Measurements from ENCODE around the gene TUBAL3. TPM values are rescaled to one million over a fixed set of nuclear protein-coding genes. Genes with fewer than 3 reads are reported as not detected.
A peak's percentile ranks its signal among the peaks of the same experiment; 100 is the strongest.

The TUBAL3 gene
- total RNA-seq, 1 donor from 2014 or later, result not detected

DNA sequence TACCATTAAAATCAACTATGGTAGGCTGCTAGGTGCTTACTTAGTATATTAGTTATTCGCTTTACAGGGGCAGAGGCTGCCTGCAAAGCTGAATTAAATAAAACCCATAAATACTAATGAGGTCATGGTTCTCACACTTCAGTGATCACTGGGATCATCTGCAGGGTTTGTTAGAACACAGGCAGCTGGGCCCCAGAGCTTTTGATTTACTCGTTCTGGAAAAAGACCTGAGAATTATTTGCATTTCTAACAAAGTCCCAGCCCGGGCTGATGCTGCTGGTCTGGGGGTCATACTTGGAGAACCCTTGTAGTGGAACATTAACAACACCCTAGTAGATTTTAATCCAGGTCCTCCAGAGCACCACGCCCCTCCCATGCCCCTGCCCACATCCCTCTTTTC, 31.3 kb downstream of the TUBAL3 start:
- no peak for DNase-seq
- Mint-ChIP-seq H3K4me3 (ENCODE audit: unreplicated experiment) (no peak overlapping the region), H3K36me3 (ENCODE audit: unreplicated experiment) (peaks cover 5% of the 10 kb centered on the region), H3K9me3 (ENCODE audit: unreplicated experiment) (peaks cover 7% of the 10 kb centered on the region), H3K27ac (ENCODE audit: unreplicated experiment) (no peak overlapping the region), H3K4me1 (ENCODE audit: low read depth, unreplicated experiment) (no peaks in the 10 kb centered on the region), H3K27me3 (ENCODE audit: unreplicated experiment) (peaks cover 3% of the 10 kb centered on the region)
- TF ChIP-seq, protein P1, sequence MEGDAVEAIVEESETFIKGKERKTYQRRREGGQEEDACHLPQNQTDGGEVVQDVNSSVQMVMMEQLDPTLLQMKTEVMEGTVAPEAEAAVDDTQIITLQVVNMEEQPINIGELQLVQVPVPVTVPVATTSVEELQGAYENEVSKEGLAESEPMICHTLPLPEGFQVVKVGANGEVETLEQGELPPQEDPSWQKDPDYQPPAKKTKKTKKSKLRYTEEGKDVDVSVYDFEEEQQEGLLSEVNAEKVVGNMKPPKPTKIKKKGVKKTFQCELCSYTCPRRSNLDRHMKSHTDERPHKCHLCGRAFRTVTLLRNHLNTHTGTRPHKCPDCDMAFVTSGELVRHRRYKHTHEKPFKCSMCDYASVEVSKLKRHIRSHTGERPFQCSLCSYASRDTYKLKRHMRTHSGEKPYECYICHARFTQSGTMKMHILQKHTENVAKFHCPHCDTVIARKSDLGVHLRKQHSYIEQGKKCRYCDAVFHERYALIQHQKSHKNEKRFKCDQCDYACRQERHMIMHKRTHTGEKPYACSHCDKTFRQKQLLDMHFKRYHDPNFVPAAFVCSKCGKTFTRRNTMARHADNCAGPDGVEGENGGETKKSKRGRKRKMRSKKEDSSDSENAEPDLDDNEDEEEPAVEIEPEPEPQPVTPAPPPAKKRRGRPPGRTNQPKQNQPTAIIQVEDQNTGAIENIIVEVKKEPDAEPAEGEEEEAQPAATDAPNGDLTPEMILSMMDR (IDR thresholded peaks at IDR 0.05; ENCODE audit: partially characterized antibody, unreplicated experiment), result no peak

DNA sequence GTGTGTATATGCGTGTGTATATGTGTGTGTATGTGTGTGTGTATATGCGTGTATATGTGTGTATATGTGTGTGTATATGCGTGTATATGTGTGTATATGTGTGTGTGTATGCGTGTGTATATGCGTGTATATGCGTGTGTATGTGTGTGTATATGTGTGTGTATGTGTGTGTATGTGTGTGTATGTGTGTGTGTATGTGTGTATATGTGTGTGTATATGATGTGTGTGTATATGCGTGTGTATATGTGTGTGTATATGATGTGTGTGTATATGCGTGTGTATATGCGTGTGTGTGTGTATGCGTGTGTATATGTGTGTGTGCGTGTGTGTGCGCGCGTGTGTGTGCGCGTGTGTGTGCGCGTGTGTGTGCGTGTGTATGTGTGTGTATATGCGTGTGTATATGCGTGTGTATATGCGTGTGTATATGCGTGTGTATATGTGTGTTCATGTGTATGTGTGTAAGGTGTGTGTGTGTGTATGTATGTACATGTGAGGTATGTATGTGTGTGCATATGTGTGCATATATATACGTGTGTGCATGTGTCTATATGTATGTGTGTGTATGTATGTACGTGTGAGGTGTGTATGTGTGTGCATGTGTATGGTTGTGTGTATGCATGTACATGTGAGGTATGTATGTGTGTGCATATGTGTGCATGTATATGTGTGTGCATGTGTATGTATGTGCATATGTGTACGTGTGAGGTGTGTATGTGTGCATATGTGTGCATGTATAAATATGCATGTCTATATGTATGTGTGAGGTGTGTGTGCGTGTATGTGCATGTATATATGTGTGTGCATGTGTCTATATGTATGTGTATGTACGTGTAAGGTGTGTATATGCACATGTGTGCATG, 33.9 kb downstream of the TUBAL3 start:
- no peak for DNase-seq
- H3K4me1 Mint-ChIP-seq (ENCODE audit: low read depth, unreplicated experiment), result no peaks in the 10 kb centered on the region
- peaks cover 7% of the 10 kb centered on the region for H3K9me3 Mint-ChIP-seq (ENCODE audit: unreplicated experiment)
- no peak overlapping the region for H3K27ac Mint-ChIP-seq (ENCODE audit: unreplicated experiment)
- peaks cover 5% of the 10 kb centered on the region for H3K27me3 Mint-ChIP-seq (ENCODE audit: unreplicated experiment)
- H3K4me3 Mint-ChIP-seq (ENCODE audit: unreplicated experiment), result no peak overlapping the region
- peaks cover 5% of the 10 kb centered on the region for H3K36me3 Mint-ChIP-seq (ENCODE audit: unreplicated experiment)
- TF ChIP-seq, protein P1 (IDR thresholded peaks at IDR 0.05; ENCODE audit: partially characterized antibody, unreplicated experiment), result no peak

DNA sequence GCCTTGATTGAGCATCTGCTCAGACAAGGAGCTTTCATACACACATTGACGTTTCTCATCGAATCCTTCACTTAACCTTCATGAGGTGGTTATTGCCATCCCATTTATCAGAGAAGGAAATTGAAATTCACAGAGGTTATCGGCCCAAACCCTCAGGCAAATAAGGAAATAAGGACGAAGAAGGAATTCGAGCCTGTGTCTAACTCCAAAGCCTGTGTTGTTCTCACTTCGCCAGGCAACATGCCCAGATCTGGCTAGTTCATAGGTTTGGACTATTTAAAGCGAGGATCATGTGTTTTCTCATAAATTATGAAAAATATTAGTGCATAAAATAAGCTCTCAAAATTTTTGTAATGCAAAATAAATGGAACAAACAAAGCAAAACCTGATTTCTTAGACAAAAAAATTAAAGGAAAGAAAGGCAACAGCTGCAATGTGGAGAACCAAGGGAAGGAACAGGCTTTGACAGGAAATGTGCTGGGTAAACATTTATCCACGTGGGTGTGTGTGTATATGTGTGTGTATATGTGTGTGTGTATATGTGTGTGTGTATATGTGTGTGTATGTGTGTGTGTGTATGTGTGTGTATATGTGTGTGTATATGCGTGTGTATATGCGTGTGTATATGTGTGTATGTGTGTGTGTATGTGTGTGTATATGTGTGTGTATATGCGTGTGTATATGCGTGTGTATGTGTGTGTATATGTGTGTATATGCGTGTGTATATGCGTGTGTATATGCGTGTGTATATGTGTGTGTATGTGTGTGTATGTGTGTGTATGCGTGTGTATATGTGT, 35.1 kb downstream of the TUBAL3 start:
- no peaks in the 10 kb centered on the region for H3K4me1 Mint-ChIP-seq (ENCODE audit: low read depth, unreplicated experiment)
- TF ChIP-seq, protein P1 (IDR thresholded peaks at IDR 0.05; ENCODE audit: partially characterized antibody, unreplicated experiment), result no peak
- H3K9me3 Mint-ChIP-seq (ENCODE audit: unreplicated experiment), result peaks cover 7% of the 10 kb centered on the region
- peaks cover 5% of the 10 kb centered on the region for H3K36me3 Mint-ChIP-seq (ENCODE audit: unreplicated experiment)
- H3K27ac Mint-ChIP-seq (ENCODE audit: unreplicated experiment), result peak overlapping the region; percentile 4
- no peak overlapping the region for H3K4me3 Mint-ChIP-seq (ENCODE audit: unreplicated experiment)
- no peak for DNase-seq
- H3K27me3 Mint-ChIP-seq (ENCODE audit: unreplicated experiment), result peaks cover 5% of the 10 kb centered on the region

DNA sequence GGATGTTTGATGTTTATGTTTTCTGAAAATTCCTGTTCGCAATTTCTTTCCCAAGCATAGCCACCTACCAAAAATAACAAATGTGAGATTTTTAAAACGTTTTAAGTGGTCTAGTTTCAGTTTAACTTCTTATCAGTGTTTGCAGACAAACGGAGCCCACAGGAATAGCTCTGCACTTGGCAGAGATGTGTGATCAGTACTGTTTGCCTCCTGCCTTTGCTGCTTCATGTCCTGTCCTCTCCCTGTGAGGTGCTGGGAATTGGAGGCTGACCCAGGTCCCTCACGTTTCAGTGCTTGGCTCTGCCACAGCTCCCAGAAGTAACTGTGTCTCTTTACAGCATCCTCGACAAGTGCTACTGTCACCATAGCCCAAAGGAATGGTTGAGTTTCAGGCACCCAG, 38.7 kb downstream of the TUBAL3 start:
- H3K27me3 Mint-ChIP-seq (ENCODE audit: unreplicated experiment), result peaks cover 5% of the 10 kb centered on the region
- H3K36me3 Mint-ChIP-seq (ENCODE audit: unreplicated experiment), result no peaks in the 10 kb centered on the region
- no peak overlapping the region for H3K27ac Mint-ChIP-seq (ENCODE audit: unreplicated experiment)
- no peak overlapping the region for H3K4me3 Mint-ChIP-seq (ENCODE audit: unreplicated experiment)
- H3K4me1 Mint-ChIP-seq (ENCODE audit: low read depth, unreplicated experiment), result no peaks in the 10 kb centered on the region
- DNase-seq, result no peak
- TF ChIP-seq, protein P1 (IDR thresholded peaks at IDR 0.05; ENCODE audit: partially characterized antibody, unreplicated experiment), result no peak
- peaks cover 3% of the 10 kb centered on the region for H3K9me3 Mint-ChIP-seq (ENCODE audit: unreplicated experiment)
